GM12801 (cell line): ENCODE results near the gene PRDM16.

Experiments
- CTCF ChIP-seq: IDR thresholded peaks from one replicate; pipeline ENCODE4 v1.5.1; 2011; ENCODE audit warnings: control low read depth; ENCODE audit not compliant: insufficient read length; ENCODE audit errors: extremely low read depth

Gene PRDM16

DNA sequence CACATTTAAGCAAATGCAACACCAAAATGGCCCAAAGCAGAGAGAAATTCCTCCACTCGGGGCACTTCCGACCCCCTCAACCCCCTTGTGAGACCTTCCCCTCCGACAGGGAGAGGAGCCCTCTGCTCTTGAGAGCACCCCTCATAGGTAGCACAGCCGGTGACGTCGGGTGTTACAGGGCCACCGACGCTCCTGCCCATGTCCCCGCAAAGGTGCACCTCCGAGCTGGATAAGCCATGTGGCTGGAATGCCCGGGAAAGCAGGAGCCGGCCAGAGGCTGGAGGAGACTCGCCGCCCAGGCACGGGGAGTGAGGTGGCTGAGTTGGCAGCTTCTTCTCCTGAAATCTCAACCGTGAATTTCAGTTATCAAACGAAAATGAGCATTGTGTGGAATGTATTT lies 318.4 kb downstream of the PRDM16 start:
- TF ChIP-seq CTCF, result no peak

DNA sequence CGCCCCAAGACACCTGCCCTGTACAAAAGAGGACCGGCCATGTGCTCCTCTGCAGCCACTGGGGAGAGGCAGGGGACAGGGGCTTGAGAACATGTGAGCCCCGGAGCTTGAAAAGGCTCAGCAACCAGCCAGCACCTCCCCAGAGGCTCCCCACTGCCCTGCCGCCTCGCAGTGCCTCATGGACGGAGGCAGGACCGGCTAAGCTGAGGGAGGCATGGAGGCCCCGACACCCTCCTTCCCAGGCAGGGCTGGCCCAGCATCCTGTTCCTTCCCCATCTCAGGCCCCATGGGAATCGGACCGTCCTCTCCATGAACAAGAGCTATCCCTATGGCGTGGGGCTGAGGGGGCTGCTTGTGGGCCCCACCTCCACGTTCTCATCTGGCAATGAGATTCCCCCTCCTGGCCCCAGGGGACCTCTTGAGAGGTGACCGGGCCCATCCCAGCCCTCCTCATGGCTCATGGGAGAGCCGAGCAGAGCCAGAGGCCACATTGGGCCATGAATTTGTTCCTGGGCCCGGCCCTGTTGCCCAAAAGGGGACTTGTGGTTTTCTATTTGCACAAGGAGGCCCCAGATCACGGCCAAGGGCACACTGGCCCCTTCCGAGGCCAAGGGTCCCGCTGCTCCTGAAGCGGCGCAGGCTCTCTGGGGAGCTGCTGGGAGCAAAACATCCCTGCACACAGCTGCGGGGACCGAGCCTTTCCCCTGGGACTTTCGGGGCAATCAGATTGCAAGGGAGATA lies 320.3 kb downstream of the PRDM16 start:
- TF ChIP-seq CTCF, result no peak

GRCh38 chr1:3390291-3390690 lies 321.3 kb downstream of the PRDM16 start:
- no peak for TF ChIP-seq CTCF

DNA sequence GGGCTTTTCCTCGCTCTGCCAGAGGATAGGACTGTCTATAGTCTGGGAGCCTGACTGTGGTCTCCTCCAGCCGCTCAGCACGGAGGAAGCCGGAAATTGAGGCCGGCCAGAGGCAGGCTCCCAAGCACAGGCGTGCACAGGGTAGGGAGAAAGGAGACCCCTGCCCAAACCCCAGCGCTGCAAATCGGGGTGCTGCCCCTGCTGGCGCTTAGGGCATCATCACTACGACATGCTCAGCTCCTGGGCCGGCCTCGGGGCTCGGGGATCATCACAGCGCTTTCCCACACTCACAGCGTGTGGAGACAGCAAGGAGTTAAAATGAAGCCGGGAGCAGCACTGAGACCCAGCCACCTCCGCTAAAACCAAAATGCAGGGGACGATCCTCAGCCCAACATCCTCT lies 322.7 kb downstream of the PRDM16 start:
- TF ChIP-seq CTCF, result no peak

- TF ChIP-seq CTCF, result no peak
Observed at GRCh38 chr1:3393024-3393986, 324.3 kb downstream of the PRDM16 start.

GRCh38 chr1:3393987-3394920 lies 325.3 kb downstream of the PRDM16 start:
- no peak for TF ChIP-seq CTCF
